HG03521 (cell line): ENCODE results near the gene NR5A2.

Experiments used
- ATAC-seq: cut with Tn5 transposase; IDR thresholded peaks from one replicate; pipeline ENCODE4 v1.9.1; 2021; ENCODE audit warnings: mild to moderate bottlenecking, moderate library complexity; ENCODE audit not compliant: unreplicated experiment

Gene NR5A2

GRCh38 chr1:200118779-200119505 is 91.4 kb downstream of the NR5A2 start:
- ATAC-seq = no peak

GRCh38 chr1:200121421-200121820 is 93.9 kb downstream of the NR5A2 start:
- ATAC-seq = no peak

- no peak for ATAC-seq
Measured at GRCh38 chr1:200124309-200124708, 96.8 kb downstream of the NR5A2 start.

GRCh38 chr1:200128081-200128480 is 100.6 kb downstream of the NR5A2 start:
- no peak for ATAC-seq

GRCh38 chr1:200128944-200129879 is 101.7 kb downstream of the NR5A2 start:
- peak; percentile 52 for ATAC-seq

GRCh38 chr1:200130552-200130951 is 103.0 kb downstream of the NR5A2 start:
- ATAC-seq = no peak

GRCh38 chr1:200131551-200132125 is 104.1 kb downstream of the NR5A2 start:
- ATAC-seq = no peak

GRCh38 chr1:200133123-200133522 is 105.6 kb downstream of the NR5A2 start:
- ATAC-seq = no peak

- ATAC-seq = no peak
Measured at GRCh38 chr1:200134116-200134515, 106.6 kb downstream of the NR5A2 start.

- ATAC-seq = no peak
Measured at GRCh38 chr1:200136384-200136783, 108.9 kb downstream of the NR5A2 start.

GRCh38 chr1:200139661-200140250 is 112.2 kb downstream of the NR5A2 start:
- ATAC-seq = peak; percentile 82

GRCh38 chr1:200143347-200143746 is 115.8 kb downstream of the NR5A2 start:
- ATAC-seq = no peak

GRCh38 chr1:200146100-200146499 is 118.6 kb downstream of the NR5A2 start:
- ATAC-seq = no peak

GRCh38 chr1:200147094-200147493 is 119.6 kb downstream of the NR5A2 start:
- no peak for ATAC-seq

GRCh38 chr1:200147742-200148141 is 120.2 kb downstream of the NR5A2 start:
- ATAC-seq = no peak

GRCh38 chr1:200150006-200150405 is 122.5 kb downstream of the NR5A2 start:
- no peak for ATAC-seq

- ATAC-seq = no peak
Measured at GRCh38 chr1:200150721-200151120, 123.2 kb downstream of the NR5A2 start.

GRCh38 chr1:200152336-200152735 is 124.8 kb downstream of the NR5A2 start:
- ATAC-seq = no peak

- ATAC-seq = peak; percentile 37
Measured at GRCh38 chr1:200153277-200154055, 126.0 kb downstream of the NR5A2 start.

GRCh38 chr1:200154069-200154767 is 126.7 kb downstream of the NR5A2 start:
- peak; percentile 90 for ATAC-seq
